PC-9 (cell line): ENCODE data around the gene JAGN1.

Experiments
- CTCF ChIP-seq: fragments of 200-600 bp; sonication (generic); conservative IDR thresholded peaks from 2 replicates; pipeline ENCODE4 v1.6.1; 2017; ENCODE audit warnings: mixed run types, antibody characterized with exemption, mild to moderate bottlenecking, moderate library complexity
- EZH2 ChIP-seq: fragments of 200-600 bp; sonication (generic); IDR thresholded peaks from 2 replicates; pipeline ENCODE4 v1.8.0; 2017; ENCODE audit warnings: antibody characterized with exemption, low read depth

- no peak for TF ChIP-seq CTCF
- TF ChIP-seq EZH2, result no peak
Observed at GRCh38 chr3:9866639-9867038, 23.8 kb upstream of the JAGN1 start.
